ELR (cell line): ENCODE data around the gene ATP2C1.
A peak's percentile ranks its signal among the peaks of the same experiment; 100 is the strongest.
"Not testable (repeated sequence)": the region's sequence is repeated elsewhere in the genome, so short reads cannot be mapped to it uniquely, and the experiment has no call there.

Experiments
- DNase-seq: peaks from one replicate; pipeline ENCODE4 v3.0.0-alpha.2; 2015; ENCODE audit warnings: low read depth

The ATP2C1 gene

DNA sequence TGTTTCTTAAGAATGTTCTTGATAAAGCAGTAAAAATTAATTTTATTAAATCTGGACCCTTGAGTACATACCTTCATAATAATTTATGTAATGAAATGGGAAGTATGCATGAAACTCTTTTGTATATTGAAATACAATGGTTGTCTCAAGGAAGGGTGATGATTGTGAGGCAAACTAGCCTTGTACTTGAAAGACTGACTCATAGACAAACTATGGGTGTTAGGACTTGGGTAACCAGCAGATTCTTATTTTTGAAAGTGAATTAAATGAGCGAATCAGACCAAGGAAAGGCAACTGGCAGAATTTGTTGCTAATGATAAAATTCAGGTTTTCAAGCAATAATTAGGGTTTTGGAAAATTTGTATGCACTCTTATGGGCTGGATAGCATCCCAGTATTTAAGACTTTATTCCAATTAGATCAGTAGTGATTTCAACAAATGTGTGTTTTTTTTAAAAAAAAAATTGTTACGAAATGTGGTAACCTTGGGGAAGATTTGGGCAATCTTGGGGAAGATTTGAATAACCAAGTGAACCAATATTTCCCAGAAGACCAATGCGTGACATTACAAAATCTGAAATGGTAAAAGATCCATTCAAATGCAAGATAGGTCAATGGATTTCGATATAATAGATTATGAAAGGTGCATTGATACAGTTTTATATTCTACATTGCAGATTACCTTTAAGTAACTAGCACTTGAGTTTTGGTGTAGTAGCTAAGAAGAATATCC, 42.0 kb downstream of the ATP2C1 start:
- peak; percentile 75 for DNase-seq

- DNase-seq: no peak
Observed at GRCh38 chr3:130939753-130940152, 45.9 kb downstream of the ATP2C1 start.

GRCh38 chr3:130941793-130942192, 47.9 kb downstream of the ATP2C1 start:
- peak; percentile 40 for DNase-seq

DNA sequence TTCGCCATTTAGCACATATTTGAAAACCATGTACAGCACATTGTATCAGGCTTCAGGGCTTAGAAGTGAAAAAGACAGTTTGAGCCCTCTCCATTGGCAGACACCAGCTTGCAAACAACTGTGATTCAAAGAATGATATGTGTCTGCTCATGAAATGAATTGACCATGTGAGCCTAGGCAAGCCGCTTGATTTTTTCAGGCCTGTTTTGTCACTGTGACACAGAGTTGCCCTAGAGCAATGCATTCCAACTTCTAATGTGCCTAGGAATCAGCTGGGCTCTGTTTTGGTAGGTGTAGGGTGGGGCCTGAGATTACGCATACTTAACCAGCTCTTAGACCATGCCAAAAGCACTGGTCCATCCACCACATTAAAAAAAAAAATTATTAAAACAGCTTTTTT, 53.0 kb downstream of the ATP2C1 start:
- no peak for DNase-seq

GRCh38 chr3:130948001-130948773, 54.3 kb downstream of the ATP2C1 start:
- DNase-seq: peak; percentile 49

GRCh38 chr3:130948929-130949328, 55.0 kb downstream of the ATP2C1 start:
- no peak for DNase-seq

GRCh38 chr3:130950124-130950523, 56.2 kb downstream of the ATP2C1 start:
- DNase-seq: no peak

DNA sequence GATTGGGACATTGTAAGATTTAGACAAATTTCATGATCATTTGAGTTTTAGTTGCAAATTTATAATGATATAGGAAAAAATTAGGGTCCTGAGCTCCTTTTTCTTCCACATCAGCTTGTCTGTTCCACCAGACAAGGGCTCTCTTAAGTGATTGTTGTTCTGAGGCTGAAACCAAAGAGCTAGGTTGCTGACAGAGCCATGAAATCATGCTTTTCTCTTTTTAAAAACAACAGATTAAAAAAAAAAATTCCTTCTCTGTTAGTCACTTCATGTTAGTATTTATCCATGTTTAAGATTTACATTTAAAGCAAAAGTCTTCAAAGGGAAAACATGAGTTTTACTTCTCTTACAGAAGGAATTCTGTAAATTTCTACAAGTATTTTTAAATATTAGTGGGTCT, 56.8 kb downstream of the ATP2C1 start:
- peak; percentile 64 for DNase-seq

GRCh38 chr3:130955481-130955880, 61.6 kb downstream of the ATP2C1 start:
- DNase-seq: no peak

GRCh38 chr3:130956281-130956680, 62.4 kb downstream of the ATP2C1 start:
- no peak for DNase-seq

DNA sequence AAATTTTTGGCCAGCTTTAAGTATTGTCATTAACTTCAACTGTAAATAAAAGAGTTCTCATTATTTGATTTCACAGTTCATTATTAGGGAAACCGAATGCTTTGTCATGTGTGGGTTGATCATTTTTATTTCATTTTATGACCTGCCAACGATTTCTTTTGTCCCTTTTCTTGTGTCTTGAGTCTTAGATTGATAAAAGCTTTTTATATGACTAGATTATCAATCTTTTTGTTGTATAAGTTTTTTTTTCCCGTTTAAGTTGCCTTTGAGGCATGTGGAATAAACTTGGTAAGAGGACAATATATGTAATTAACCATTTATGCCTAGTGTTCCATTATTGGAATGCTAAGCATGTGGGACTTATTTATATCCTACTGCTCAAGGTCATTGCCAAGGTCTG, 62.8 kb downstream of the ATP2C1 start:
- no peak for DNase-seq

DNA sequence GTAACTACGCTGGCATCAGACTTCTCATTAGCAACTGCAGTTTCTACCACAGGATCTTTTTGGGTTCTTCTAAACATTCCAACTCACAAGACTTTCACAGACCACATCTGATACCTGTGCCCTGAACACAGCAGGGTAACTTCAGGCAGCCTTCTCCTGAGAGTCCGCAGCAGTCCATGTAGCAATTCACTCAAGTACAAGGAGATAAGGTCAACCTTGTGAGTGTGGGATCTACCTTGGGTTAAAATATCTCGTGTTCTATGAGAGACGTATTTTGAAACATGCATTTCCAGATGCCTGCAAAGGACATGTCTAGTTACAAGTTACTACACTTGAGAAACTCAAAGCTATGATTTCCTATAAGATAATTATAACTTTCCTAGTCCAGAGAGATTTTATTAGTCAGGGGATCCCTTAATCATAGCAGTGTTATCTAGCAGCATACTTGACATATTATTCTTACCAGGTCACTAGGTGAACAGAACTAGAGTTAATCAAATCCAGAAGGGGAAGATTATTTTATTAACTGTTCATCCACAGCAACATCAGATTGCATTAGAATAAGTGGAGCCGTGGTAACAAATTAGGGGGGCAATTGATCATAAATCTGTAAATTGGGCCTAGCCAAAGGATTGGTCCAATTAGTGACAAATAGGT, 66.4 kb downstream of the ATP2C1 start:
- DNase-seq: peak; percentile 28

DNA sequence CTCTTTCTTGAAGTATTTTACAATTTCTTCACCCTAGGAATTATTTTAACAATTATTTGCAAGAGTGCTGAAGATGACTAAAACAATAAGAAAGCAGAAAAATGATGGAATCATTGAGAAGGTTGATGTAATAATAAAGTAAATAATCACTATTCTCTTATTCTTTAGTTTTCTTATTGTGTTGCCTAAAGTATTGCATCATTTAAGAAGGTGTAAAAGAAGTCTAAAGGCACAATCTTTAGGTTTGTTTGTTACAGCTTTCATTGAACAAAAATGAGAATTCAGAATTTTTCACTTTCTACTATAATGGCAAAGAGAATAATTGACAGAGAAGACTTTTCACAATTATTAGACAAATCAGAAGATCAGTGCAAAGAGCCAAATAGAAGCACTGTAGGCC, 67.6 kb downstream of the ATP2C1 start:
- DNase-seq: no peak

DNA sequence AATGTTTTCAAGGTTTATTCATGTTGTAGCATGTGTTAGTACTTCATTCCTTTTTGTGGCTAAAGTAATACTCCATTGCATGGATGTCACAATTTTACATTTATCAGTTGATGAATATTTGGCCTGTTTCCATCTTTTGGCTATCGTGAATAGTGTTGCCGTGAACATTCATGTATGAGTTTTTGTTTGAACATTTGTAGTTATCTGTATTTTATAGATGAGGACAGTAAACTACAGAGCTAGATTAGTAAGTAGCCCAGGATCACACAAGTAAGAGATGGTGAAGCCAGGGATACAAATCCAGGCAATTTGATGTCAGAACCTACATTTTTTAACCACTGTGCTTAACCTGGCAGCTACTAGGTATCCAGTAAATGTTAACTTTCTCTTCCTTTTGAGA, 69.6 kb downstream of the ATP2C1 start:
- peak; percentile 41 for DNase-seq

- peak; percentile 97 for DNase-seq
Observed at GRCh38 chr3:130963878-130964277, 70.0 kb downstream of the ATP2C1 start.

DNA sequence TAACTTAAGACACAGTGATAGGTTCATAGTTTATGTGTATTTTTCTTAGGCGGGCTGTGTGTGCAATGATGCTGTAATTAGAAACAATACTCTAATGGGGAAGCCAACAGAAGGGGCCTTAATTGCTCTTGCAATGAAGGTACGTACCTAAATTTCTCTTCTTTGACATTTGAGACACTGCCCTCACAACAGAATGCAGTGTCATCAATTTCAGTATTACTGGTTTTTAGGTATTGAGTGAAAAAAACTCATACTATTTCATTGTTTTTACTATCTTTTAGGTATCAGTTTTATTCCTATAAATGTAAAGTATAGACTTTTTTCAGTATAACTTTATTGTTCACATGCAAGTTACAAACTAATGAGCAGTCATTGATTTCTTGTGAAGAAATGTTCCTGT, 73.4 kb downstream of the ATP2C1 start:
- no peak for DNase-seq

- peak; percentile 47 for DNase-seq
Observed at GRCh38 chr3:130968221-130968620, 74.3 kb downstream of the ATP2C1 start.

DNA sequence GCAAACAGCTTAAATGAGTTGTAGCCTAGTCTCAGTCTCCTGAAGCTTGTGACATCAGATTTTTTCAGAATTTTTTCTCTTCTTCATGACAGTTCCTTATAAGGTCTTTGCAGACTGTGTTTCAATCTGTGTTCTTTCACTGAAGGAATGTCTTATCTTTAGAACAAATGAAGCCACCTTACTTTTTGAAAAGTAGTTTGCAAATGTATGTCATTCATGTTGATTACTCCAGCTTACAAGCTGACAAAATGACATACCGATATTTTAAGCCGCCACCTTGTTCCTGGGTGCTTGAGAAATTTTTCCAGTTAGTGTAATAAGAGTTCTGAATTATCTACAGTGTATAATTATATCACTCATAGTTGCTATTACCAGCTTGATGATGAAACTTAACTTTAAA, 75.7 kb downstream of the ATP2C1 start:
- no peak for DNase-seq

DNA sequence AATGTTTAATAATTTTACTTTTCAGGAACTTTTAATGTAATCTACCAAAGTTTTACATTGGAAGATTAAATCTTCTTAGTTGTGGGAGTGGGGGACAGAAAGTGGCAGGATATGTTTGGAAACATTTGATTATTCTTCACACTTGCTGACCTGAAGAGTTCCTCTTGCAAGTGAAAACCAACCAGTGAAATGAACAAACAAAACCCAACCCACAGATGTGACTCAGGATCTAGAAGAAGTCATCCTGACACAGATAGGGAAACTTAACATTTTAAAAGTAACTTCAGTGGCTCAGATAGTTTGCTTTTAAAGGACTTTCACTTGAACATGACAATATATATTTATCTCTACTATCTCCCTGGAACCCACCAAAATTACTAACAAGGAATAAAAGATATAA, 77.3 kb downstream of the ATP2C1 start:
- peak; percentile 21 for DNase-seq

GRCh38 chr3:130972592-130972991, 78.7 kb downstream of the ATP2C1 start:
- not testable (repeated sequence) for DNase-seq

GRCh38 chr3:130973406-130973805, 79.5 kb downstream of the ATP2C1 start:
- no peak for DNase-seq

GRCh38 chr3:130974201-130974600, 80.3 kb downstream of the ATP2C1 start:
- DNase-seq: no peak

DNA sequence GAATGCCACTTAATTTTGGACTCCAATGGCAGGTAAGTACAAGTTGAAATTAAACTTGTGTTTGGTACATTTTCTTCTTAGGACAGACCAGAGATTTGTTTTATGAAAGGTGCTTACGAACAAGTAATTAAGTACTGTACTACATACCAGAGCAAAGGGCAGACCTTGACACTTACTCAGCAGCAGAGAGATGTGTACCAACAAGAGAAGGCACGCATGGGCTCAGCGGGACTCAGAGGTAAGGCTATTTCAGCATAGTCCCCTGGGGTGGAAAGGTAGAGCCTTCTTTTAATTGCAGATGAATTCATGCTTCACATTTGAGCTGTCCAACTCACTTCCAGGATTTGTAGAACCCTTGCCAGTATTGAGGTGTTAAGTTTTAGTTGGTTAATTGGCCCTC, 81.4 kb downstream of the ATP2C1 start:
- DNase-seq: no peak
